Rectal smooth muscle tissue (tissue), 1 donor: Measurements from ENCODE around the gene GATA5.

ENCODE experiments used
- H3K27ac ChIP-seq: one replicate; pipeline ENCODE4 v1.7.0; 2013; ENCODE audit warnings: low read depth, low read length, inconsistent platforms
- H3K27me3 ChIP-seq: one replicate; pipeline ENCODE4 v1.7.0; 2013; ENCODE audit warnings: low read length; ENCODE audit not compliant: control insufficient read depth, insufficient read depth
- H3K36me3 ChIP-seq: one replicate; pipeline ENCODE4 v1.7.0; 2013; ENCODE audit warnings: low read length; ENCODE audit not compliant: control insufficient read depth, insufficient read depth
- H3K4me1 ChIP-seq: one replicate; pipeline ENCODE4 v1.7.0; 2013; ENCODE audit warnings: low read length; ENCODE audit not compliant: control insufficient read depth, insufficient read depth
- H3K4me3 ChIP-seq: one replicate; pipeline ENCODE4 v1.7.0; 2013; ENCODE audit warnings: low read length
- H3K9ac ChIP-seq: one replicate; pipeline ENCODE4 v1.7.0; 2013; ENCODE audit warnings: low read length

GATA5 gene

GRCh38 chr20:62425281-62426058, 50.3 kb downstream of the GATA5 start:
- Histone ChIP-seq H3K4me3 (no peak overlapping the region), H3K27me3 (no peaks in the 10 kb centered on the region), H3K9ac (no peak overlapping the region), H3K36me3 (no peaks in the 10 kb centered on the region), H3K4me1 (no peaks in the 10 kb centered on the region), H3K27ac (no peak overlapping the region)

- H3K27ac ChIP-seq = no peak overlapping the region
- no peaks in the 10 kb centered on the region for H3K36me3 ChIP-seq
- H3K27me3 ChIP-seq = no peaks in the 10 kb centered on the region
- no peak overlapping the region for H3K4me3 ChIP-seq
- H3K9ac ChIP-seq = no peak overlapping the region
- H3K4me1 ChIP-seq = no peaks in the 10 kb centered on the region
These were observed 51.3 kb downstream of the GATA5 start for GRCh38 chr20:62424249-62425107.

GRCh38 chr20:62423326-62423706, 52.5 kb downstream of the GATA5 start:
- Histone ChIP-seq H3K4me3 (no peak overlapping the region), H3K9ac (no peak overlapping the region), H3K4me1 (no peaks in the 10 kb centered on the region), H3K27me3 (no peaks in the 10 kb centered on the region), H3K36me3 (no peaks in the 10 kb centered on the region), H3K27ac (no peak overlapping the region)

- Histone ChIP-seq H3K9ac (no peak overlapping the region), H3K27ac (no peak overlapping the region), H3K4me1 (no peaks in the 10 kb centered on the region), H3K36me3 (no peaks in the 10 kb centered on the region), H3K27me3 (no peaks in the 10 kb centered on the region), H3K4me3 (no peak overlapping the region)
These were observed 53.0 kb downstream of the GATA5 start for GRCh38 chr20:62422636-62423325.

- Histone ChIP-seq H3K36me3 (no peaks in the 10 kb centered on the region), H3K27ac (no peak overlapping the region), H3K27me3 (no peaks in the 10 kb centered on the region), H3K4me3 (no peak overlapping the region), H3K9ac (no peak overlapping the region), H3K4me1 (no peaks in the 10 kb centered on the region)
These were observed 54.1 kb downstream of the GATA5 start for GRCh38 chr20:62421716-62421990.

- Histone ChIP-seq H3K27ac (no peak overlapping the region), H3K4me1 (no peaks in the 10 kb centered on the region), H3K27me3 (no peaks in the 10 kb centered on the region), H3K9ac (no peak overlapping the region), H3K36me3 (no peaks in the 10 kb centered on the region), H3K4me3 (no peak overlapping the region)
These were observed 54.7 kb downstream of the GATA5 start for GRCh38 chr20:62420846-62421715.

GRCh38 chr20:62419759-62420158, 56.0 kb downstream of the GATA5 start:
- no peaks in the 10 kb centered on the region for H3K4me1 ChIP-seq
- H3K27me3 ChIP-seq = no peaks in the 10 kb centered on the region
- H3K36me3 ChIP-seq = no peaks in the 10 kb centered on the region

GRCh38 chr20:62418709-62419487, 56.9 kb downstream of the GATA5 start:
- Histone ChIP-seq H3K4me1 (no peaks in the 10 kb centered on the region), H3K27ac (no peak overlapping the region), H3K9ac (no peak overlapping the region), H3K27me3 (no peaks in the 10 kb centered on the region), H3K4me3 (no peak overlapping the region), H3K36me3 (no peaks in the 10 kb centered on the region)

More at GRCh38 chr20:62419759-62420158, 56.0 kb downstream of the GATA5 start:
- H3K27ac ChIP-seq = no peak overlapping the region
- H3K9ac ChIP-seq = no peak overlapping the region
- H3K4me3 ChIP-seq = no peak overlapping the region

GRCh38 chr20:62417981-62418708, 57.6 kb downstream of the GATA5 start:
- no peak overlapping the region for H3K27ac ChIP-seq
- H3K27me3 ChIP-seq = no peaks in the 10 kb centered on the region
- H3K4me1 ChIP-seq = no peaks in the 10 kb centered on the region
- no peak overlapping the region for H3K4me3 ChIP-seq
- H3K9ac ChIP-seq = no peak overlapping the region
- H3K36me3 ChIP-seq = no peaks in the 10 kb centered on the region

- no peaks in the 10 kb centered on the region for H3K27me3 ChIP-seq
- H3K4me1 ChIP-seq = no peaks in the 10 kb centered on the region
- no peak overlapping the region for H3K27ac ChIP-seq
- H3K36me3 ChIP-seq = no peaks in the 10 kb centered on the region
- H3K9ac ChIP-seq = no peak overlapping the region
- H3K4me3 ChIP-seq = no peak overlapping the region
These were observed 58.9 kb downstream of the GATA5 start for GRCh38 chr20:62416651-62417637.
